OCI-LY7 (cell line): ENCODE results near the gene ATP5F1D. TPM values are rescaled to one million over a fixed set of nuclear protein-coding genes. Genes with fewer than 3 reads are reported as not detected.

ENCODE experiments used
- BruUV-seq: library from RNA; stranded (reverse); fragments of 400-500 nt; replicated peaks from 2 replicates; lab custom pipeline; 2021; lab: Mats Ljungman, UMichigan
- CTCF ChIA-PET: fragments of 300-600 bp; sonication (Branson Sonifier 250); formaldehyde crosslinking; loops from one replicate; lab custom pipeline; 2022; ENCODE audit warnings: antibody characterized with exemption; ENCODE audit not compliant: unreplicated experiment; lab: Charles Lee
- POLR2A ChIA-PET: fragments of 300-600 bp; sonication (Branson Sonifier 250); formaldehyde crosslinking; loops from one replicate; lab custom pipeline; 2022; ENCODE audit warnings: antibody characterized with exemption; lab: Charles Lee
- DNase-seq: peaks from one replicate; pipeline ENCODE4 v3.0.0-alpha.2; 2015; ENCODE audit warnings: low spot score
- H2AFZ ChIP-seq: fragments of 200-600 bp; sonication (generic), shearing (Covaris generic); 2 replicates; pipeline ENCODE4 v1.6.1; 2014; ENCODE audit warnings: mild to moderate bottlenecking, antibody characterized with exemption, low read length, moderate library complexity
- H3K27ac ChIP-seq: fragments of 200-600 bp; sonication (generic); 2 replicates; pipeline ENCODE4 v1.5.1; 2014; ENCODE audit warnings: mixed run types, low read depth, mild to moderate bottlenecking, moderate library complexity, low read length, inconsistent platforms; ENCODE audit not compliant: poor library complexity, severe bottlenecking
- H3K36me3 ChIP-seq: fragments of 200-600 bp; sonication (generic); 2 replicates; pipeline ENCODE4 v1.6.1; 2014; ENCODE audit warnings: mild to moderate bottlenecking, antibody characterized with exemption, low read length, moderate library complexity, mixed read lengths; ENCODE audit not compliant: insufficient read depth
- H3K4me1 ChIP-seq: fragments of 200-600 bp; sonication (generic); 2 replicates; pipeline ENCODE4 v1.5.1; 2014; ENCODE audit warnings: mild to moderate bottlenecking, low read length; ENCODE audit not compliant: insufficient read depth, poor library complexity, severe bottlenecking
- H3K4me2 ChIP-seq: fragments of 200-600 bp; sonication (generic); 2 replicates; pipeline ENCODE4 v1.6.1; 2014; ENCODE audit warnings: mild to moderate bottlenecking, low read length
- H3K4me3 ChIP-seq: fragments of 200-600 bp; sonication (generic); 2 replicates; pipeline ENCODE4 v1.5.1; 2014; ENCODE audit warnings: mild to moderate bottlenecking, low read depth, low read length; ENCODE audit not compliant: poor library complexity, severe bottlenecking
- H3K79me2 ChIP-seq: fragments of 200-600 bp; sonication (generic); 2 replicates; pipeline ENCODE4 v1.6.1; 2016; ENCODE audit warnings: low read depth, mild to moderate bottlenecking, low read length, moderate library complexity, mixed read lengths; ENCODE audit not compliant: insufficient read depth
- H3K9me2 ChIP-seq: fragments of 200-600 bp; sonication (generic); 2 replicates; pipeline ENCODE4 v1.6.1; 2016; ENCODE audit warnings: mild to moderate bottlenecking, low read length, mixed read lengths; ENCODE audit not compliant: insufficient read depth
- H3K9me3 ChIP-seq: fragments of 200-600 bp; sonication (generic); 2 replicates; pipeline ENCODE4 v1.6.1; 2014; ENCODE audit warnings: mild to moderate bottlenecking, mixed run types, low read length, mixed read lengths
- H4K20me1 ChIP-seq: fragments of 200-600 bp; sonication (generic); 2 replicates; pipeline ENCODE4 v1.6.1; 2014; ENCODE audit warnings: mild to moderate bottlenecking, antibody characterized with exemption, low read length, moderate library complexity, mixed read lengths; ENCODE audit not compliant: insufficient read depth
- CTCF ChIP-seq: fragments of 200-600 bp; sonication (generic); conservative IDR thresholded peaks from 2 replicates; pipeline ENCODE4 v1.5.1; 2014; ENCODE audit warnings: mild to moderate bottlenecking, antibody characterized with exemption, low read length, moderate library complexity, mixed read lengths
- EZH2phosphoT487 ChIP-seq: fragments of 200-600 bp; sonication (generic); IDR thresholded peaks from 2 replicates; pipeline ENCODE4 v1.6.1; 2018; ENCODE audit warnings: low read depth, borderline replicate concordance, mild to moderate bottlenecking, mixed run types, antibody characterized with exemption, low read length, moderate library complexity, mixed read lengths
- intact Hi-C: fragments of 100-400 bp; cut with micrococcal nuclease; formaldehyde crosslinking; loops from one replicate; pipeline ENCODE4 v1.10.0; 2022; ENCODE audit not compliant: unreplicated experiment
- total RNA-seq, 2 experiments: library from RNA; depleted of rRNA in 1 of 2; stranded (reverse); fragments of >200 nt in 1 of 2; shearing (Covaris generic) in 1 of 2; gene quantifications; 2 replicates each; pipeline ENCODE4 v1.2.3, GENCODE V29; 2014 to 2022

ATP5F1D gene
- total RNA-seq, 2 experiments from 2014 or later, result 51.8 to 266 TPM

GRCh38 chr19:1262623-1263123 lies 21.1 kb downstream of the ATP5F1D start:
- Histone ChIP-seq H3K4me2 (peak overlapping the region; percentile 83), H3K27ac (peak overlapping the region; percentile 93), H3K4me1 (peaks cover 83% of the 10 kb centered on the region), H3K9me3 (no peaks in the 10 kb centered on the region), H3K36me3 (peaks cover 14% of the 10 kb centered on the region; the same call in 1 of the 2 replicates), H3K4me3 (peak overlapping the region; percentile 78), H3K9me2 (no peaks in the 10 kb centered on the region), H2AFZ (no peak overlapping the region), H3K79me2 (peaks cover 27% of the 10 kb centered on the region; the same call in 1 of the 2 replicates), H4K20me1 (no peaks in the 10 kb centered on the region)
- BruUV-seq, result no TSS peak
- DNase-seq, result peak; percentile 32
- no peak for TF ChIP-seq EZH2phosphoT487
- no peak for TF ChIP-seq CTCF
- CTCF ChIA-PET, result interaction anchor here (1.2 kb wide), 1 partner anchor 10 kb away, joined by 5 read pairs; no protein-coding TSS in a partner anchor
- POLR2A ChIA-PET, result interaction anchor here (0.6 to 1.0 kb wide), 2 partner anchors 19 to 152 kb away, joined by 3 to 4 read pairs; no protein-coding TSS in a partner anchor
- intact Hi-C loops, result loop anchor here (10.0 kb wide), 1 partner anchor 238 kb away; the partner anchor contains the start of genes CNN2, RNU6-2 and TMEM259

- no peaks in the 10 kb centered on the region for H3K9me2 ChIP-seq
- peaks cover 22% of the 10 kb centered on the region; the same call in 1 of the 2 replicates for H3K79me2 ChIP-seq
- peak overlapping the region; percentile 83 for H3K4me2 ChIP-seq
- H3K36me3 ChIP-seq, result peaks cover 9% of the 10 kb centered on the region; the same call in 1 of the 2 replicates
- peak overlapping the region; percentile 93 for H3K27ac ChIP-seq
- ChIA-PET POLR2A (no interaction called here), CTCF (interaction anchor here (1.2 kb wide), 1 partner anchor 10 kb away, joined by 5 read pairs; no protein-coding TSS in a partner anchor)
- no peaks in the 10 kb centered on the region for H4K20me1 ChIP-seq
- DNase-seq, result no peak
- H3K4me1 ChIP-seq, result peaks cover 83% of the 10 kb centered on the region
- no peaks in the 10 kb centered on the region for H3K9me3 ChIP-seq
- no TSS peak for BruUV-seq
- TF ChIP-seq CTCF (no peak), EZH2phosphoT487 (no peak)
- intact Hi-C loops, result loop anchor here (10.0 kb wide), 1 partner anchor 238 kb away; the partner anchor contains the start of genes CNN2, RNU6-2 and TMEM259
- H3K4me3 ChIP-seq, result peak overlapping the region; percentile 78
- H2AFZ ChIP-seq, result no peak overlapping the region
These were observed 21.6 kb downstream of the ATP5F1D start for GRCh38 chr19:1263188-1263587.
